ENCODE data around the gene ETFRF1. TPM values are rescaled to one million over a fixed set of nuclear protein-coding genes. Genes with fewer than 3 reads are reported as not detected.

The ETFRF1 gene
- total RNA-seq, 1 experiment from 2014 or later, result 8.4 TPM

DNA sequence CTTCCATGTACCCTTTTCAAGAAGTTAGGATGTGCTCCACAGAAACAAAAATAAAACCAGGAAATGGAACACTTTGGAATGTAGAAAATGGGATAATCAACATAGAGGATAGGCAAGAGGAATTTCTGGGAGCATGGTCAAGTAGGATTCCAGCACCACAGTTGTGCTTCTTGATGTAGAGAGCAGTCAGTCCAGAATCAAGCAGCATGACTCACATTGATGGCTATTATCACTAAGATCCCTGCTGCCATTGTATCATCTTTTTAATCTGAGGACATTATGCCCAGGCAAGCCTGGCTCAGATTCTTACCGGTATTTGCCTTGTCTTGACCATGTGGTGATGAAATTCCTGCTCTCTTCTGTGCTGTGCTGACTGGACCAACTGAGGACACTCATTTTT is 5.7 kb downstream of the ETFRF1 start:
- Histone ChIP-seq H3K36me3 (ENCODE audit: control insufficient read depth in 1 of 2, insufficient read depth in 2 of 2, low read length in 2 of 2) (no peaks in the 10 kb centered on the region), H3K27me3 (ENCODE audit: insufficient read depth, low read length) (no peaks in the 10 kb centered on the region), H3K9me2 (ENCODE audit: insufficient read depth) (no peaks in the 10 kb centered on the region), H3K9ac (ENCODE audit: low read length) (no peak overlapping the region), H3K79me2 (ENCODE audit: insufficient read depth, low read length) (no peaks in the 10 kb centered on the region), H3K9me3 (ENCODE audit: control insufficient read depth in 1 of 2, insufficient read depth in 1 of 2, low read depth in 1 of 2, low read length in 2 of 2) (no peaks in the 10 kb centered on the region), H4K20me1 (ENCODE audit: insufficient read depth) (no peaks in the 10 kb centered on the region), H3K4me2 (ENCODE audit: low read length) (no peak overlapping the region), H2AFZ (ENCODE audit: low read depth, low read length, poor library complexity, severe bottlenecking) (no peak overlapping the region), H3K4me1 (ENCODE audit: control insufficient read depth in 1 of 2, insufficient read depth in 2 of 2, low read length in 2 of 2) (peaks cover 3 to 5% of the 10 kb centered on the region in 2 experiments; a peak in 2 of 4 replicates), H3K27ac (ENCODE audit: low read depth, low read length) (no peak overlapping the region), H3K4me3 (replicated peaks in 1 of 2; ENCODE audit: low read depth in 1 of 2, low read length in 2 of 2) (no peak overlapping the region)
- CTCF ChIA-PET, result no interaction called here
- DNase-seq (ENCODE audit: low read depth, low spot score), result no peak
- no peak for TF ChIP-seq POLR2A (IDR thresholded peaks at IDR 0.05; ENCODE audit: borderline replicate concordance, extremely low read depth, insufficient read depth, insufficient read length)
- TF ChIP-seq SIN3A (IDR thresholded peaks at IDR 0.05; ENCODE audit: low read depth), result no peak
- TF ChIP-seq SRF (IDR thresholded peaks at IDR 0.05; ENCODE audit: low read depth), result no peak
- TF ChIP-seq, protein P1, sequence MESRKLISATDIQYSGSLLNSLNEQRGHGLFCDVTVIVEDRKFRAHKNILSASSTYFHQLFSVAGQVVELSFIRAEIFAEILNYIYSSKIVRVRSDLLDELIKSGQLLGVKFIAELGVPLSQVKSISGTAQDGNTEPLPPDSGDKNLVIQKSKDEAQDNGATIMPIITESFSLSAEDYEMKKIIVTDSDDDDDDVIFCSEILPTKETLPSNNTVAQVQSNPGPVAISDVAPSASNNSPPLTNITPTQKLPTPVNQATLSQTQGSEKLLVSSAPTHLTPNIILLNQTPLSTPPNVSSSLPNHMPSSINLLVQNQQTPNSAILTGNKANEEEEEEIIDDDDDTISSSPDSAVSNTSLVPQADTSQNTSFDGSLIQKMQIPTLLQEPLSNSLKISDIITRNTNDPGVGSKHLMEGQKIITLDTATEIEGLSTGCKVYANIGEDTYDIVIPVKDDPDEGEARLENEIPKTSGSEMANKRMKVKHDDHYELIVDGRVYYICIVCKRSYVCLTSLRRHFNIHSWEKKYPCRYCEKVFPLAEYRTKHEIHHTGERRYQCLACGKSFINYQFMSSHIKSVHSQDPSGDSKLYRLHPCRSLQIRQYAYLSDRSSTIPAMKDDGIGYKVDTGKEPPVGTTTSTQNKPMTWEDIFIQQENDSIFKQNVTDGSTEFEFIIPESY (IDR thresholded peaks at IDR 0.05; ENCODE audit: extremely low read depth, insufficient replicate concordance, low read length), result no peak
- TF ChIP-seq ZNF274 (IDR thresholded peaks at IDR 0.05; ENCODE audit: low read depth, low read length), result no peak
- no peak for TF ChIP-seq ZFX (IDR thresholded peaks at IDR 0.05)
- TF ChIP-seq, protein P2, sequence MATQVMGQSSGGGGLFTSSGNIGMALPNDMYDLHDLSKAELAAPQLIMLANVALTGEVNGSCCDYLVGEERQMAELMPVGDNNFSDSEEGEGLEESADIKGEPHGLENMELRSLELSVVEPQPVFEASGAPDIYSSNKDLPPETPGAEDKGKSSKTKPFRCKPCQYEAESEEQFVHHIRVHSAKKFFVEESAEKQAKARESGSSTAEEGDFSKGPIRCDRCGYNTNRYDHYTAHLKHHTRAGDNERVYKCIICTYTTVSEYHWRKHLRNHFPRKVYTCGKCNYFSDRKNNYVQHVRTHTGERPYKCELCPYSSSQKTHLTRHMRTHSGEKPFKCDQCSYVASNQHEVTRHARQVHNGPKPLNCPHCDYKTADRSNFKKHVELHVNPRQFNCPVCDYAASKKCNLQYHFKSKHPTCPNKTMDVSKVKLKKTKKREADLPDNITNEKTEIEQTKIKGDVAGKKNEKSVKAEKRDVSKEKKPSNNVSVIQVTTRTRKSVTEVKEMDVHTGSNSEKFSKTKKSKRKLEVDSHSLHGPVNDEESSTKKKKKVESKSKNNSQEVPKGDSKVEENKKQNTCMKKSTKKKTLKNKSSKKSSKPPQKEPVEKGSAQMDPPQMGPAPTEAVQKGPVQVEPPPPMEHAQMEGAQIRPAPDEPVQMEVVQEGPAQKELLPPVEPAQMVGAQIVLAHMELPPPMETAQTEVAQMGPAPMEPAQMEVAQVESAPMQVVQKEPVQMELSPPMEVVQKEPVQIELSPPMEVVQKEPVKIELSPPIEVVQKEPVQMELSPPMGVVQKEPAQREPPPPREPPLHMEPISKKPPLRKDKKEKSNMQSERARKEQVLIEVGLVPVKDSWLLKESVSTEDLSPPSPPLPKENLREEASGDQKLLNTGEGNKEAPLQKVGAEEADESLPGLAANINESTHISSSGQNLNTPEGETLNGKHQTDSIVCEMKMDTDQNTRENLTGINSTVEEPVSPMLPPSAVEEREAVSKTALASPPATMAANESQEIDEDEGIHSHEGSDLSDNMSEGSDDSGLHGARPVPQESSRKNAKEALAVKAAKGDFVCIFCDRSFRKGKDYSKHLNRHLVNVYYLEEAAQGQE (IDR thresholded peaks at IDR 0.05; ENCODE audit: low read depth), result no peak
- no peak for TF ChIP-seq EZH2 (IDR thresholded peaks at IDR 0.05)
- RAD21 ChIA-PET (ENCODE audit: low non-redundant PET in 1 of 2, low total read pairs in 2 of 2, uncharacterized antibody in 2 of 2, unreplicated experiment in 2 of 2), result no interaction called here
- ATAC-seq, result no peak
- POLR2A ChIA-PET, result no interaction called here
- intact Hi-C loops (cut with micrococcal nuclease), result no loop called here
- BruUV-seq (replicated peaks), result TSS peak; percentile 13
